GM12878 (cell line): ENCODE measurements around the gene SMIM38. TPM values are rescaled to one million over a fixed set of nuclear protein-coding genes. Genes with fewer than 3 reads are reported as not detected.

ENCODE experiments used
- ATAC-seq: fragments of 200-7000 bp; cut with Tn5 transposase; 3 replicates; pipeline ENCODE4 v1.9.1; 2020; ENCODE audit warnings: mild to moderate bottlenecking, moderate library complexity
- BruUV-seq: library from RNA; stranded (reverse); fragments of 400-500 nt; replicated peaks from 2 replicates; lab custom pipeline; 2021; lab: Mats Ljungman, UMichigan
- CTCF ChIA-PET: fragments of 300-600 bp; sonication (Branson Sonifier 250); formaldehyde crosslinking; extraction: SDS; loops from one replicate; lab custom pipeline; 2021; ENCODE audit warnings: inconsistent platforms; lab: Yijun Ruan, JAX
- POLR2A ChIA-PET: fragments of 350-600 bp; formaldehyde crosslinking; extraction: SDS; loops from one replicate; lab custom pipeline; 2021; ENCODE audit warnings: inconsistent platforms; lab: Charles Lee
- RAD21 ChIA-PET: fragments of 300-600 bp; sonication (Branson Sonifier 250); formaldehyde crosslinking; loops from one replicate; lab custom pipeline; 2023; ENCODE audit warnings: antibody characterized with exemption; ENCODE audit not compliant: unreplicated experiment; lab: Charles Lee
- SMC1A ChIA-PET: fragments of 300-600 bp; sonication (Branson Sonifier 250); formaldehyde crosslinking; loops from one replicate; lab custom pipeline; 2023; ENCODE audit not compliant: unreplicated experiment, uncharacterized antibody; lab: Charles Lee
- DNase-seq: peaks from one replicate; pipeline ENCODE4 v3.0.0-alpha.2; 2011; ENCODE audit warnings: low read depth, low spot score
- FAIRE-seq: peaks from 3 replicates; lab custom pipeline; 2011; peaks lifted over from hg19 to GRCh38; lab: Jason Lieb, UNC
- H2AFZ ChIP-seq: 2 replicates; pipeline ENCODE4 v1.6.0; 2011; ENCODE audit warnings: low read depth, low read length, control low read depth; ENCODE audit not compliant: control insufficient read depth
- H3K27ac ChIP-seq: 2 replicates; pipeline ENCODE4 v1.5.1; 2011; ENCODE audit warnings: control low read depth; ENCODE audit not compliant: control insufficient read depth, insufficient read depth
- H3K27me3 ChIP-seq, 2 experiments: replicated peaks in 1 of 2; 2 replicates each; pipeline versions ENCODE4 v1.6.0 to v1.6.1; 2011; ENCODE audit warnings: low read length in 1 of 2; ENCODE audit not compliant: control insufficient read depth in 2 of 2, insufficient read depth in 2 of 2
- H3K36me3 ChIP-seq, 2 experiments: 2 replicates each; pipeline ENCODE4 v1.5.1; 2011; ENCODE audit warnings: low read length in 1 of 2; ENCODE audit not compliant: control insufficient read depth in 2 of 2, insufficient read depth in 2 of 2
- H3K4me1 ChIP-seq: 2 replicates; pipeline ENCODE4 v1.6.1; 2011; ENCODE audit warnings: mild to moderate bottlenecking, low read length, moderate library complexity, mixed read lengths; ENCODE audit not compliant: control insufficient read depth, insufficient read depth
- H3K4me2 ChIP-seq: 2 replicates; pipeline ENCODE4 v1.6.0; 2011; ENCODE audit warnings: control low read depth; ENCODE audit not compliant: control insufficient read depth, insufficient read depth
- H3K4me3 ChIP-seq: fragments of 200-600 bp; sonication (generic); 2 replicates; pipeline ENCODE4 v1.5.1; 2016
- H3K79me2 ChIP-seq: 2 replicates; pipeline ENCODE4 v1.6.0; 2011; ENCODE audit warnings: low read length; ENCODE audit not compliant: control insufficient read depth, insufficient read depth
- H3K9ac ChIP-seq: 2 replicates; pipeline ENCODE4 v1.8.0; 2011; ENCODE audit warnings: low read length, control low read depth, mixed read lengths; ENCODE audit not compliant: control insufficient read depth, insufficient read depth
- H3K9me3 ChIP-seq: replicated peaks from 3 replicates; pipeline ENCODE4 v1.5.1; 2011; ENCODE audit warnings: mild to moderate bottlenecking, low read length; ENCODE audit not compliant: control insufficient read depth, insufficient read depth
- H4K20me1 ChIP-seq: 2 replicates; pipeline ENCODE4 v1.6.0; 2011; ENCODE audit not compliant: control insufficient read depth, insufficient read depth
- BMI1 ChIP-seq: fragments of 450-650 bp; IDR thresholded peaks from 2 replicates; pipeline ENCODE4 v1.6.1; 2016; ENCODE audit warnings: mild to moderate bottlenecking, moderate library complexity, borderline replicate concordance
- E2F4 ChIP-seq: IDR thresholded peaks from 2 replicates; pipeline ENCODE4 v1.6.1; 2012; ENCODE audit warnings: low read depth, low read length, improper control_type of control experiment
- MEF2B ChIP-seq: fragments of 450-650 bp; IDR thresholded peaks from 2 replicates; pipeline ENCODE4 v1.6.1; 2018; ENCODE audit warnings: mild to moderate bottlenecking, moderate library complexity; ENCODE audit not compliant: partially characterized antibody, poor library complexity, severe bottlenecking
- MTA2 ChIP-seq: fragments of 450-650 bp; IDR thresholded peaks from 2 replicates; pipeline ENCODE4 v1.6.1; 2016; ENCODE audit warnings: low read depth, mild to moderate bottlenecking, moderate library complexity
- NBN ChIP-seq: fragments of 450-650 bp; IDR thresholded peaks from 2 replicates; pipeline ENCODE4 v1.6.1; 2016
- NFIC ChIP-seq: IDR thresholded peaks from 2 replicates; pipeline ENCODE4 v1.6.1; 2012; ENCODE audit warnings: low read depth, mild to moderate bottlenecking, inconsistent platforms, low read length, moderate library complexity
- NFYA ChIP-seq: IDR thresholded peaks from 2 replicates; pipeline ENCODE4 v1.6.1; 2011; ENCODE audit warnings: low read depth, mild to moderate bottlenecking, low read length, improper control_type of control experiment, borderline replicate concordance
- NFYB ChIP-seq: IDR thresholded peaks from 2 replicates; pipeline ENCODE4 v1.6.1; 2011; ENCODE audit warnings: low read depth, mild to moderate bottlenecking, low read length, improper control_type of control experiment, moderate library complexity; ENCODE audit not compliant: insufficient read depth
- PKNOX1 ChIP-seq: fragments of 450-650 bp; IDR thresholded peaks from 2 replicates; pipeline ENCODE4 v1.6.1; 2016; ENCODE audit warnings: mild to moderate bottlenecking
- RB1 ChIP-seq: fragments of 450-650 bp; formaldehyde crosslinking; IDR thresholded peaks from 2 replicates; pipeline ENCODE4 v1.6.1; 2017; ENCODE audit warnings: mild to moderate bottlenecking, borderline replicate concordance
- RELA ChIP-seq: fragments of 450-650 bp; IDR thresholded peaks from 2 replicates; pipeline ENCODE4 v1.8.0; 2014; ENCODE audit warnings: borderline replicate concordance; ENCODE audit not compliant: partially characterized antibody
- SIN3A ChIP-seq: IDR thresholded peaks from 2 replicates; pipeline ENCODE4 v1.6.1; 2012; ENCODE audit warnings: low read depth, low read length, improper control_type of control experiment
- SRF ChIP-seq, 2 experiments: IDR thresholded peaks; 2 replicates each; pipeline ENCODE4 v1.6.1; 2011; ENCODE audit warnings: low read depth in 2 of 2, low read length in 2 of 2, mild to moderate bottlenecking in 1 of 2, moderate library complexity in 1 of 2
- TCF3 ChIP-seq: IDR thresholded peaks from 2 replicates; pipeline ENCODE4 v1.6.1; 2012; ENCODE audit warnings: low read depth, mild to moderate bottlenecking, low read length, borderline replicate concordance; ENCODE audit not compliant: insufficient read depth
- ZBED1 ChIP-seq: IDR thresholded peaks from 2 replicates; pipeline ENCODE4 v1.6.1; 2016; ENCODE audit warnings: borderline replicate concordance
- ZNF592 ChIP-seq: fragments of 450-650 bp; IDR thresholded peaks from 2 replicates; pipeline ENCODE4 v1.6.1; 2017; ENCODE audit warnings: mild to moderate bottlenecking, moderate library complexity
- WGBS: methylation state at CpG from one replicate; pipeline ENCODE4 v1.1.6; 2016; ENCODE audit warnings: low lambda C conversion rate; ENCODE audit not compliant: insufficient replicate concordance, insufficient coverage; ENCODE audit errors: missing lambda C conversion rate; 5-methylcytosine and 5-hydroxymethylcytosine counted together
- in situ Hi-C: fragments of 300-500 bp; cut with MboI; formaldehyde crosslinking; loops from 9 replicates; pipeline ENCODE4 v1.14.3; 2018; ENCODE audit warnings: mixed read lengths
- intact Hi-C: fragments of 100-400 bp; cut with micrococcal nuclease; formaldehyde crosslinking; loops from one replicate; pipeline ENCODE4 v1.14.2; 2022; ENCODE audit not compliant: unreplicated experiment
- polyA plus RNA-seq, 11 experiments: library from polyadenylated mRNA; depleted of rRNA in 4 of 11; unstranded in 6 of 11; stranded (reverse) in 5 of 11; fragments of >200 nt; fragmentation: Nextera tagmentation in 4 of 11; fragmentation: Illumina TruSeq in 1 of 11; extraction: Ambion mirVana in 4 of 11; extraction: Trizol in 1 of 11; gene quantifications; 1 replicate in 1 of 11; 2 replicates in 10 of 11; pipeline versions ENCODE4 v1.2.1 to v1.2.3, GENCODE V29; 2011 to 2016; ENCODE audit warnings: inconsistent platforms in 2 of 11, missing spikeins in 2 of 11, low read depth in 1 of 11
- total RNA-seq, 4 experiments: library from RNA; depleted of rRNA in 3 of 4; stranded (reverse); fragments of >200 nt in 3 of 4; fragmentation: Illumina TruSeq in 1 of 4; extraction: Trizol in 1 of 4; gene quantifications; 2 replicates each; pipeline versions ENCODE4 v1.2.1 to v1.2.3, GENCODE V29; 2013 to 2021

Gene SMIM38
- total and polyA plus RNA-seq, 10 of the 15 experiments (the other 5 are each of a cell fraction or from before 2014, with no cell fraction given), result 0.15 to 5.0 (median 2.1) TPM; not detected in 1

- Histone ChIP-seq H2AFZ (no peak overlapping the region), H3K36me3 (no peaks in the 10 kb centered on the region), H3K9me3 (no peaks in the 10 kb centered on the region; the same call in 2 of the 3 replicates), H3K4me1 (no peaks in the 10 kb centered on the region; the same call in 1 of the 2 replicates), H3K4me3 (no peak overlapping the region), H3K79me2 (no peaks in the 10 kb centered on the region), H3K4me2 (no peak overlapping the region), H3K27ac (no peak overlapping the region), H3K9ac (no peak overlapping the region), H4K20me1 (no peaks in the 10 kb centered on the region), H3K27me3 (no peaks in the 10 kb centered on the region)
- TF ChIP-seq SRF (IDR thresholded peaks at IDR 0.05; ENCODE audit: low read depth in 2 of 2, low read length in 2 of 2) (no peak), E2F4 (no peak), ZNF592 (no peak), MTA2 (no peak), NBN (no peak), BMI1 (no peak), NFIC (no peak), RB1 (no peak), PKNOX1 (no peak), NFYB (no peak), MEF2B (no peak), SIN3A (no peak), NFYA (no peak), TCF3 (no peak), ZBED1 (no peak), RELA (no peak)
- intact Hi-C loops, result no loop called here
- FAIRE-seq (peak; percentile 88), DNase-seq (no peak), ATAC-seq (no peak)
- ChIA-PET SMC1A (no interaction called here), POLR2A (no interaction called here), RAD21 (no interaction called here), CTCF (no interaction called here)
- WGBS, result 0% methylated on average over 1 of the region's 1 CpG
- in situ Hi-C loops, result no loop called here
- BruUV-seq, result no TSS peak
Observed at GRCh38 chr11:69194396-69194795, 38.7 kb downstream of the SMIM38 start.
